ENCODE measurements around the gene MARCKS. TPM values are rescaled to one million over a fixed set of nuclear protein-coding genes. Genes with fewer than 3 reads are reported as not detected.

The MARCKS gene
- total RNA-seq, 1 donor from 2014 or later = 150 TPM

DNA sequence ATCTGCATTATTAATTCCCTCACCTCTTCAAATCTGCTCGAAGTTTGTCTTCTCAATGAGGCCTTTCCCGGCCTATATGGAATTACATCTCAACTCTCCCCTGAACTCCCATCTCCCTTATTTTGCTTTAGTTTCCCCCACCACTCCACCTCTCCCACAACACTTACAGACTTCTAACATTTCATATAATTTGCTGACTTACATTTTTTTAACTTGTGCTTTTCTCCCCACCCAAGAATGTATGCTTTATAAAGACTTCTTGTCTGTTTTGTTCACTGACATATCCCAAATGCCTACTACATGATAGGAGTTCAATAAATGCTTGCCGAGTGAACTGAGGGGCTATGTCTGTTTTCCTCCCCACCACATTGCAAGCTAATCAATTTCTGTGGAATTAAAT, 3.9 kb upstream of the MARCKS start:
- DNase-seq (ENCODE audit: low spot score) = no peak

DNA sequence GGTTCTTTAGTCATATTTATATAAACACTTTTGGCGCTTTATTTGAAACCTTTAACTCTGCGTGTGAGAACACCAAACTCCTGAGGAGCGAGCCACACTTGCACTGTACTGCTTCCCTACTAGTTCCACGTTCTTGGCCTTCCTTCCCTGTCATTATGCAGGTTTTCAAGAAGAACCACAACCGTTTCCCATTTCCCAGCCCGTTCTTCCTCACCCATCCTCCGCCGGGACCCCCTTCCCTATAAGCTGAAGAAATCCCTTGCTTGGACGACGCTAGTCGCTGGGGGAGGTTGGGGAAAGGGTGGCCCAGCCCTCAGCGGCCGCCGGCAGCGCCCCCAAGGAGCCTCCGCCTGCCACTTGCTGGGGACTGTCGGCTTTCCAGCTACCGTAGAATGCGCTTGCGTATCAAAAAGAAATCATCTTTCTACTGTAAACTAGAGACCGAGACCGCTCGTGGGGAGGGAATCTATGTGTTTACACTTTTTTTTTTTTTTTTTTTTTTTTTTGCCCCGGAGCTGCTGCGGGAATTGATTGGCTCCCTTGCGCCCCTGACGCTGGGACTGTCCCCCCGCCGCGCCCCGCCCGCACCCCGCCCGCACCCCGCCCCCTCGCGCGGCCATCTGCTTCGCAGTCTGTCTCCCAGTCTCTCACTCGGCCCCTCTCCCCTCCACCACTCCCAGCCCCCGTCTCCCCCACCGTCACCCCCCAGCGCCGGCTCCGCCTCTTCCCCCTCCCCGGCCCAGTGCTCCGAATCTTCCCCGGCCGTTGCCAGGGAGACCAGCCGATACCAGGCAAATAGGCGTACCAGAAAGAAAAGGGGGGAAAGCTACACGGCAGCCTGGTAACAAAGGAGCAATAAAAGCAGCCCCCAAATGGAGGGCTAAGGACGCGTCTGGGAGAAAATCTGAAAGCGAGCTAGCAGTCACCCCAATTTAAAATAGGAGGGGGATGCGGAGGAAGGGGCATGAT, 2.3 kb upstream of the MARCKS start:
- peak; percentile 79 for DNase-seq (ENCODE audit: low spot score)

DNA sequence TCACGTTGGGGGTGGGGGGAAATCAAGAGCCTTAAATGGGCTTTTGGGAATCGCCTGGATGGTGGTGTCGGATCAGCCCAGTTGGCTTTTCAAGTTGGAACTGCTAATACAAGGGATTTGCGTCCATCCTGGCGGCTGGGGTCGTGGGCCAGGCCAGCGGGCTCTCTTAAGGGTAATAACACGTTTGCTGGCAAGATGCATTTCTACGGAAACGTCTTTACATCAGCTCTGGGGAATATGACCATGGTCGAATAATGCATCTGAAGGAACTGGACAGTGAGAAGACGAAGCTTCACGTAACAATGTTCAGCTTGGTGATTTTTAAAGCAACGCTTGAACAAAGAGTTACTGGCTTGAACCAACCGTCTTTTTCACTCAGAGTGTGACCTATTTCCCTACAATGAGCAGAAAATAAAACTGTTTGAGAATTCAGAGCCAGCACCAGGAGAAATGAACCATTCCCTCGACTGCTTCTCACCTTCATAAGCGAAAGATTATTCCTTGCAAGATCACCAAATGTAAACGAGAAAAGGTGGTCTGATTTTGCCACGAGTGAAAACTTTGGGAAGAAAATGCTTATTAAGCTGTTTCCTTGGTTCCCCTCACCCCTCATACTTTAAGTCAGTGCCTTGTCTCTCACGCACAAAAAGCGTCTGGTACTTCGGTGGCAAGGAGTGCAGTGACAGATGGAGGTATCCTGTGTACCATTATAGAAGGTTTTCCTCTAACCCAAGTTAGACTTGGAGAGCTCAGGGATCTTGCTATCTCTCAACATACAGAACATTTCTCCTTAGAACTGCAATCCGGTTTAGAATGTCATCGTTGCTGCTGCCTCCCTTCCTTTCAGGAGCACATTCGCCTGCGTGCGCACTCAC, 1.4 kb upstream of the MARCKS start:
- no peak for DNase-seq (ENCODE audit: low spot score)

DNA sequence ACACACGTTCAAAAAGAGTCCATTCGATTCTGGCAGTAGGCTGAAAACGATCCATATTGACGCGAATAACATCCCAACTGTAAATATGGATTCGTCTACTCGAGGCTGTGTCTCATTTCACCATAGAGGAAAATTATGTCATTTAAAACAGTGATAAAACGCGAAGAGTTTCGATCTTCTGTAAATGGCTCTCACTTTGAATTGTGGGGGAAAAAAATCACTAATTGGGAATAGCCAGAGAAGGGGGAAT, 845 bp upstream of the MARCKS start:
- DNase-seq (ENCODE audit: low spot score) = no peak

DNA sequence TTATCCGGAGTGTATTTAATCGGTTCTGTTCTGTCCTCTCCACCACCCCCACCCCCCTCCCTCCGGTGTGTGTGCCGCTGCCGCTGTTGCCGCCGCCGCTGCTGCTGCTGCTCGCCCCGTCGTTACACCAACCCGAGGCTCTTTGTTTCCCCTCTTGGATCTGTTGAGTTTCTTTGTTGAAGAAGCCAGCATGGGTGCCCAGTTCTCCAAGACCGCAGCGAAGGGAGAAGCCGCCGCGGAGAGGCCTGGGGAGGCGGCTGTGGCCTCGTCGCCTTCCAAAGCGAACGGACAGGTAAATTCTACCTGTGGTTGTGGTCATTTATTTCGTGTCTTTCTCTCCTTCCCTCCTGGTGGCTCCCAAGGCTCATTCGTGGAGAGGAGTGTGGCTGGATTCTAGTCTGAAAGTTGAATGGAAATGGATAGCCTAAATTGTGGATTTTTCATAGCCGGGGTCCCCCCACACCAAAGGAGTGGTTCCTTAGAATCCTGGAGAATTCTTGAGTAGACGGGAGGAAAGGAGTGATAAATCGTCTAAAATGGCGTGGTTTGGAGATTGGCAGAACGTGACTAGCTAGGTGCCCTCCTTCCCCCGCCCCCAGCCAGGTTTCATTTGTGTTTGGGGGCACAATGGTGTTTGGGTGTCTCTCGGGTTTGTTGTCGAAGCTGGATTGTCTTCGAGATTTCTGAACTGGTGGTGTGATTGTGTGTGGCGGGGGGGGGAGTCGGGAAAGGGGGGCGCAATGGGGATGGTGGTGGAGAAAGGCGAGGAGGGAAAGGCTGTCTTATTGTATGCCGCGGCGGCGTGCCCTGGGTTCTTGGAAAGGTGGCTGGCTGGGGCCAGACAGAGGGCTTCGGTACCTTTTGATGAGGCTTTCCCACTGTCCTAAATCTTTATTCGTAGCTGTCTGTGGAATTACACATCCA, 673 bp downstream of the MARCKS start:
- DNase-seq (ENCODE audit: low spot score) = peak; percentile 52

DNA sequence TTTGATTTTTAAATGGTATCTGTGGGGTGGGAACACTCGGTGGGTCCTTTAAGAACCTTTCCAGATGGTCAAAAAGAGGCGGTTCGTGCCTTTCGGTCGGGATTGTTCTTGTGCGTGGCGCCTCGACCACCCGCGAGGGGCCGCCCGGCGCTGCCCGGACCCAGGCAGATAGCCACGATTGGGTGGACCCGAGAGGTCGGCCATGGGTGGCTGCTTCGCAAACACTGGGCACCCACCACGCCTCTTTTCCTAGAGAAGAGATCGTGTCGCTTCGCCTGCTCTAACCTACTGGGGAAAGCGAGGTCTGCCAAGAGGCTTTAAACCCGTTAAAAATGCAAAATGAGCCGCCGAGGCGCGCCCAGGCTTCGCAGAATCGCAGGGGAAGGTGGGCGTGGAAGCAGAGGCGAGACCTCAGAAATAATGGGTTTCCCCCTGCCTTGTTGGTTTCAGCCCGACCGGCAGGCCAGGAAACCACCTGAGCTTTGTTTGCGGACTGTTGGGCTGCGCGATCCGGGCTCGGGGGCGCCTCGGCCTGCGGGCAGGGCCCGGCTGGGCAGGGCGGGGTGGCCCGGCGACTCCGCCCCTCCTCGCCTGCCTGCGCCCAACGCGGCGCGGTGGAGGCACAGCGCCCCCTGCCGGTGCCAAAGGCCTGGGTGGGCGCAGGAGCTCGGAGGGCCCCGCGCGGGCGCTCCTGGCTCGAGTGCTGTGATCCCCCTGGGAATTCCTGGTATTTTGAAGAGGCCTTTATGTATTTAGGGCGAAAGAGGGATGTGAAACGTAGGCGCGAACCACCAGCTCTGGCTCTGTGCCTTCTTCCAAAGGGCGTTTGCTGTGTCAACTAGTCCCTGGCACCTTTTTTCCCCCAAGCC, 1.6 kb downstream of the MARCKS start:
- peak; percentile 92 for DNase-seq (ENCODE audit: low spot score)

DNA sequence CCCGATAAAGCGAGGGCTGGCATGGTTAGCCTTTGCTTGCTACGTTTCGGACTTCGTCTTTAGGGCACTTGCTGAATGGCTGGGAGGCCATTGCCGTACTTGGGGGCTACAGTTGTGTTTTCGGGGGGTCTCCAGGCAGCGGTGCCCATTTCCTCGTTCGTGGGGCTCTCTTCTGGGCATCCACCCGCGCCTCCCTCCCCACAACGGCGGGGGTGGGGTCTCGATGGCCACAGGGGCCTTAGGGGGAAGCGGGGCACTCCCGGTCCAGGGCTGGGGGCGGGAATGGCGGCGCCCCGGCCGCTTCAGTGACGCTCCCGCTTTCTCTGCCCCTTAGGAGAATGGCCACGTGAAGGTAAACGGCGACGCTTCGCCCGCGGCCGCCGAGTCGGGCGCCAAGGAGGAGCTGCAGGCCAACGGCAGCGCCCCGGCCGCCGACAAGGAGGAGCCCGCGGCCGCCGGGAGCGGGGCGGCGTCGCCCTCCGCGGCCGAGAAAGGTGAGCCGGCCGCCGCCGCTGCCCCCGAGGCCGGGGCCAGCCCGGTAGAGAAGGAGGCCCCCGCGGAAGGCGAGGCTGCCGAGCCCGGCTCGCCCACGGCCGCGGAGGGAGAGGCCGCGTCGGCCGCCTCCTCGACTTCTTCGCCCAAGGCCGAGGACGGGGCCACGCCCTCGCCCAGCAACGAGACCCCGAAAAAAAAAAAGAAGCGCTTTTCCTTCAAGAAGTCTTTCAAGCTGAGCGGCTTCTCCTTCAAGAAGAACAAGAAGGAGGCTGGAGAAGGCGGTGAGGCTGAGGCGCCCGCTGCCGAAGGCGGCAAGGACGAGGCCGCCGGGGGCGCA, 2.4 kb downstream of the MARCKS start:
- peak; percentile 52 for DNase-seq (ENCODE audit: low spot score)

DNA sequence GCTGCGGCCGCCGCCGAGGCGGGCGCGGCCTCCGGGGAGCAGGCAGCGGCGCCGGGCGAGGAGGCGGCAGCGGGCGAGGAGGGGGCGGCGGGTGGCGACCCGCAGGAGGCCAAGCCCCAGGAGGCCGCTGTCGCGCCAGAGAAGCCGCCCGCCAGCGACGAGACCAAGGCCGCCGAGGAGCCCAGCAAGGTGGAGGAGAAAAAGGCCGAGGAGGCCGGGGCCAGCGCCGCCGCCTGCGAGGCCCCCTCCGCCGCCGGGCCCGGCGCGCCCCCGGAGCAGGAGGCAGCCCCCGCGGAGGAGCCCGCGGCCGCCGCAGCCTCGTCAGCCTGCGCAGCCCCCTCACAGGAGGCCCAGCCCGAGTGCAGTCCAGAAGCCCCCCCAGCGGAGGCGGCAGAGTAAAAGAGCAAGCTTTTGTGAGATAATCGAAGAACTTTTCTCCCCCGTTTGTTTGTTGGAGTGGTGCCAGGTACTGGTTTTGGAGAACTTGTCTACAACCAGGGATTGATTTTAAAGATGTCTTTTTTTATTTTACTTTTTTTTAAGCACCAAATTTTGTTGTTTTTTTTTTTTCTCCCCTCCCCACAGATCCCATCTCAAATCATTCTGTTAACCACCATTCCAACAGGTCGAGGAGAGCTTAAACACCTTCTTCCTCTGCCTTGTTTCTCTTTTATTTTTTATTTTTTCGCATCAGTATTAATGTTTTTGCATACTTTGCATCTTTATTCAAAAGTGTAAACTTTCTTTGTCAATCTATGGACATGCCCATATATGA, 3.2 kb downstream of the MARCKS start:
- peak; percentile 59 for DNase-seq (ENCODE audit: low spot score)

DNA sequence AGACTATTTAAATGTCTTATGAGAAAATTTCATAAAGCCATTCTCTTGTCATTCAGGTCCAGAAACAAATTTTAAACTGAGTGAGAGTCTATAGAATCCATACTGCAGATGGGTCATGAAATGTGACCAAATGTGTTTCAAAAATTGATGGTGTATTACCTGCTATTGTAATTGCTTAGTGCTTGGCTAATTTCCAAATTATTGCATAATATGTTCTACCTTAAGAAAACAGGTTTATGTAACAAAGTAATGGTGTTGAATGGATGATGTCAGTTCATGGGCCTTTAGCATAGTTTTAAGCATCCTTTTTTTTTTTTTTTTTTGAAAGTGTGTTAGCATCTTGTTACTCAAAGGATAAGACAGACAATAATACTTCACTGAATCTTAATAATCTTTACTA, 5.0 kb downstream of the MARCKS start:
- DNase-seq (ENCODE audit: low spot score) = no peak

DNA sequence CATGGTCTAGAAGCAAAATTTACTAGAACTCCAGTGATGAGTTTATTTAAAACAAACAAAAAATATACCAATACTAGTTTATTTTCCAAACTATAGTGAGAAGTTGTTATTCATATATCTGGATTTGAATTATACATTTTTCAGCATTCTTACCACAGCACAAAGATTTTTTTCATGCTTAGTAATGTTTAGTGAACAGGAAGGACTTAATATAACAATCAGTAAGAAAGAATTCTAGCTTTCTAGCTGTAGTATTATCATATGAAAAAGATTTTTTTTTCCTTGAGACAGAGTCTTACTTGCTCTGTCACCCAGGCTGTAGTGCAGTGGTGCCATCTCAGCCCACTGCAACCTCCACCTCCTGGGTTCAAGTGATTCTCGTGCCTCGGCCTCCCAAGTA, 13.8 kb downstream of the MARCKS start:
- no peak for DNase-seq (ENCODE audit: low spot score)

DNA sequence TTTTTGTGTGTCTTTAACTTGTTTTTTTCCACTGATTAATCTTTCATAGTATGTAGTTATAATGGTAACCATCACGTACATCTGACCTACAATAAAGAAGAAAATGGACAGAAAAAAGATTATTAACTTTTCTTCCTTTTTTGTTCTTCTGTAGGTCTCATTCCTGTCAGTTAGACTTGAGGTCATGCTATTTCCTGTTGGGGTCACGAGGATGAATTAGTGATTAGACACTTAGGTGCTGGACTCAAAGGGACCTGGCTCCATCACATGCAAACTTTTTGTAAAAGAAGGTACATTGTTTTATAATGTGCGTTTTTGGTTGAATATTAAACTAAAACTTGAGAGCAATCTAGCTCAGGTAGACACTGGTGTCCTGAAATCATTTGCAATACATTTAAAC, 14.8 kb downstream of the MARCKS start:
- DNase-seq (ENCODE audit: low spot score) = no peak

DNA sequence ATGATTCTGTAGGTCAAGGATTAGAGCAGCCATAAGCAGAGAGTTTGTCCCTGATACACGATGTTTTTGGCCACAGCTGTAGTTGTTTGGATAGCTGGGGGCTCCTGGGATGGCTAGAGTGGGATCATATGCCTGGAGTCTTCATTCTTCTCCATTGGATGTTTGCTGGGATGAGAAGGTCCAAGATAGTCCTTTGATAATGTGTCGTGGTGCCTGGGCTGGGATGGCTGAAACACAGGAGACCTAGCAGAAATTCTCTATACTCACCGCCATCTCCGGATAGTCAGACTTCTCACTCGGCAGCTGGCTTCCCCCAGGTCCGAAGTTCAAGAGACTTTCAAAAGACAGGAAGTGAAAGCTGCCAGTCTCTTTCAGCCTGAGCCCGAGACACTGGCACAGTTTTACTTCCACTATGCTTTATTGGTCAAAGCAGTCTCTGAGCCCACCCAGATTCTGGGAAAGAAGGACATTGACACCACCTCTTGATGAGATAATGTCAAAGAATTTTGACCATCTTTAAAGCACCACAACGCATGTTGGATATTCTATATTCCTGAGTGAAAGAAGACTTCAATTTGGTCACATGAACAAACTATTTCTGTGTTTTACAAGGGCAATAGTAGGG, 16.0 kb downstream of the MARCKS start:
- peak; percentile 56 for DNase-seq (ENCODE audit: low spot score)

DNA sequence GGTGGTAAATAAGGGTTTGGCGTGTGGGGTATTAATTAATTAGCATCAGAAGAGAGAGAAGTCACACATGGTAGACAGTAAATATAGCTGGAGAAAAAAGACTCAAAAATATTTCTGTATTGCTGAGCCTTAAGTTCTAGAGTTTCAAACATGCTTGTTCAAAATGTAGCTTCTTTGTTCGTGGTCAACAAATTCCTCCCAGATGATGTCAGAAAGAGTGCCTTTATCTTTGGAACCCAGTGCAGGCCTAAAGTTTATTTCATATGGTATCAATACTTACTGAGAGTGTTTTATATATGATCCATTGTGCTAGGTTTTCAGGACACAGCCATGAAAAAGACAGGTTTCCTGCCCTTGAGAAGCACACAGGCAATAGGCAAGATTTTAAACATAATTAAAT, 18.3 kb downstream of the MARCKS start:
- no peak for DNase-seq (ENCODE audit: low spot score)

DNA sequence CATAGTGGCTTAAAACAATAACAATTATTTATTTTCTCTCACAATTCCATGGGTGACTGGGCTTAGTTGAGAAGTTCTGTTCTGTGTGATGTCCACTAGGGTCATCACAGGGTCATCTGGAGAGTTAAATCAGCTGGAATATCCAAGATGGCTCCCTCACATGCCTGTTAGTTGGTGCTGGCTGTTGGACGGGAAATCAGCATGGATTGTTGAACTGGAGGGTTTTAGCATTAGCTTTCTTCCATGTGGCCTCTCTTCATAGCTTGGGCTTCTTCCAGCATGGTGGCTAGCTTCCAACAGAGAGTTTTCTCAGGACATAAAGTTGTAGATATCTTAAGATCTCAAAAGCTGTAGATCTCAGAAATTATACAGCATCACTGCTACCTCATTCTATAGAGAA, 19.6 kb downstream of the MARCKS start:
- no peak for DNase-seq (ENCODE audit: low spot score)

DNA sequence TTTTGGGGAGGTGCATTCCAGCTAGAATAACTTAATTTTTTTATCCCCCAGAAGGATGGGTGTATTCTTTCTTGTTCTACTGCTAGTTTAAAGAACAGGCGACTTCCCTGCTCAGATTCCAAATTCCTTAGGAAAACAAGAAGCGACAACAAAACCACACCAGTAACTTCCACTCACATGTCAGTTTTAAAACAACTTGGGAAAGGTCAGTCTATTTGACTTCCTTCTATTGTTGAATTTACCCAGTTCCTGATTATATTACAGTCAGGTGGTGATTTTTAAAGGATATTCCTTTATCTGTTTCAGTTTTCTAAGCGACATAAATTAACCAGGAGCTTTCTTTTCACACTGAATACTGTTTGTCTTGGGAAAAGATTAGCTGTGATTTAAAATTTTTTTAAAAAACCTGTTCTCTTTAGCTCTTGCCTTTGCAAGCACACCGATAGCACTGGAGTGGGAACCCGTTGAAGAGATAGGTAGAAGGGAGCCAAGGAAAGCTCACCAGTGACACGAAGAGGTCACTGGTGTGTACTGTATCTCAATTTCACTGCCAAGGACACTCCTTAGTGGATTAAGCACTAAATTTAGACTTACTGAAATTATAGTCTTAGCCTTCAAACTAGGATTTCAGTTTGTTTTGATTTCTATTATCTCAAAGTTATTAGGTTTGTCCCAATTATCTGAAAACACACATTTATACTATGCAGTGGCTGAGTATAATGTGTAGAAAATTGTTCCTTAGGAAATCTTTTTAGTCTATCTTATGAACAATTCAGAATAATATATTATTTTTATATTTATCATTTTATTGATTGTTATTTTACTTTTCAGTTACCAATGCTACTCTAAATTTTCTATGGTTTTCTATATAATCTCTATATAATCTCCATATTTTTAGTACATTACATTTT, 22.3 kb downstream of the MARCKS start:
- peak; percentile 58 for DNase-seq (ENCODE audit: low spot score)

DNA sequence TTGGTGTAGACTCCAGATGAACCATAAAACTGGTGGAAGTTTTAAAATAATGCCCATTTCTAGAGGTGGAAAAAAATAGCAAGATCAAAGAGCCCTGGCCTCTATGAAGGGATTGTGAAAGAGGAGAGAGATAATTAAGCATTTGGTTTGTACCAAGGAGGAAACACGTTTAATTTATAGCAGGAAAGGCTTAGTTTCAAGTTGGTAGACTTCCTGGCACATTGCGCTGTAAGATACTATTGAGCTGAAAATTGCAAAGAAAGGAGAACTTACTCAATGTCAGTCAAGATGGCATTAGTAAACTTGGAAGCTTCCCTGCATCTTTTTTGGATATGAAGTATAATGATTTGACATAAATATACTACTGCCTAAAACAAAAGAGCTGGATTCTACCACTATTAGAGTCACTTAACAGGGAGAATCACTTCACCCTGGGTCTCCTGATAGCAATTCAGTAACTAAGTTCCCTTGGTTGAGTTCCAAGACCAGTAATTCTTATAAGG, 24.4 kb downstream of the MARCKS start:
- DNase-seq (ENCODE audit: low spot score) = no peak

DNA sequence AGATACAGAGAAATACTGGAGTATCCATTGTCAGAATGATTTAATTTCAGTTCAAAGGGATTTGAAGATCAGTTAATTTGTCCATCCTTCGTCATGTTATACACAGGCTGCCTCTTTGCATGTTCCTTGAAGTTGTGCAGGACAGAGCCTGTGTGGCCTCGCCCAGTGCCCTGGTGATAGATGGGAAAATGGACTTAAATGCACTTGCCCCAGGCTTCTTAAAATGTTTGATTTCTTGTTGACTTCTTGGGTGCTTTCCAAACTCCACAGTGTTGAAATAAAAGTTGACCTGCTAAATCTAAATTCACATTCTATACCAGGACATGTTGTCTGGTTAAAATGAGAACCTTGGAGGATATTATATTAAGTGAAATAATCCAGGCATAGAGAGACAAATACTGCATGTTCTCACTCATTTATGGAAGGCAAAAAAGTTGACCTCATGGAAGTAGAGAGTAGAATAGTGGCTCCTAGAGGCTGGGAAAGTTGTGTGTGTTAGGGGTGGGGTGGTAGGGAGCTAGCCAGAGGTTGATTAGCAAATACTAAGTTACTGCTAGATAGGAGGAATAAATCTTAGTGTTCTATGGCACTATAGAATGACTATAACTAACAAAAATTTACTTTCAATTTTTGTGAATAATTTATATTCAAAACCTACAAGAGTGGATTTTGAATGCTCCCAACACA, 25.3 kb downstream of the MARCKS start:
- DNase-seq (ENCODE audit: low spot score) = no peak

All from ureter (tissue), 1 donor.